Measurements from ENCODE around the gene MT1M.

MT1M gene

GRCh38 chr16:56677474-56677873 lies 45.0 kb downstream of the MT1M start:
- no peaks in the 10 kb centered on the region for H3K27me3 ChIP-seq (ENCODE audit: insufficient read depth, low read length, poor library complexity, severe bottlenecking)
- no peak overlapping the region for H3K4me2 ChIP-seq (ENCODE audit: low read depth, low read length, poor library complexity, severe bottlenecking)
- H3K36me3 ChIP-seq (ENCODE audit: insufficient read depth, low read length): no peaks in the 10 kb centered on the region
- no peaks in the 10 kb centered on the region for H4K20me1 ChIP-seq (ENCODE audit: insufficient read depth, low read length, poor library complexity, severe bottlenecking)
- no peak overlapping the region for H3K4me3 ChIP-seq (ENCODE audit: low read length, poor library complexity, severe bottlenecking)
- no peaks in the 10 kb centered on the region for H3F3A ChIP-seq (ENCODE audit: low read depth)
- no peaks in the 10 kb centered on the region for H3K79me2 ChIP-seq (ENCODE audit: insufficient read depth, low read length)
- no peak overlapping the region for H2AFZ ChIP-seq (ENCODE audit: low read length)
- TF ChIP-seq CTCF (conservative IDR thresholded peaks at IDR 0.05; ENCODE audit: low read length) (no peak), EZH2phosphoT487 (IDR thresholded peaks at IDR 0.05; ENCODE audit: borderline replicate concordance) (no peak)
- peaks cover 2% of the 10 kb centered on the region for H3K4me1 ChIP-seq (ENCODE audit: insufficient read depth, low read length, poor library complexity, severe bottlenecking)
- H3K9ac ChIP-seq (ENCODE audit: low read depth, low read length, poor library complexity, severe bottlenecking): no peak overlapping the region
- H3K9me3 ChIP-seq (ENCODE audit: insufficient read depth, low read depth, low read length): no peaks in the 10 kb centered on the region
- H3K9me2 ChIP-seq (replicated peaks; ENCODE audit: low read depth, low read length): no peaks in the 10 kb centered on the region

GRCh38 chr16:56679078-56679730 lies 46.7 kb downstream of the MT1M start:
- no peak for TF ChIP-seq EZH2phosphoT487 (IDR thresholded peaks at IDR 0.05; ENCODE audit: borderline replicate concordance)
- TF ChIP-seq CTCF (conservative IDR thresholded peaks at IDR 0.05; ENCODE audit: low read length): no peak
- no peak overlapping the region for H3K4me2 ChIP-seq (ENCODE audit: low read depth, low read length, poor library complexity, severe bottlenecking)
- H3K4me1 ChIP-seq (ENCODE audit: insufficient read depth, low read length, poor library complexity, severe bottlenecking): peaks cover 10% of the 10 kb centered on the region
- no peaks in the 10 kb centered on the region for H3K27me3 ChIP-seq (ENCODE audit: insufficient read depth, low read length, poor library complexity, severe bottlenecking)
- no peaks in the 10 kb centered on the region for H3F3A ChIP-seq (ENCODE audit: low read depth)
- H3K9ac ChIP-seq (ENCODE audit: low read depth, low read length, poor library complexity, severe bottlenecking): no peak overlapping the region
- no peak overlapping the region for H2AFZ ChIP-seq (ENCODE audit: low read length)
- H3K79me2 ChIP-seq (ENCODE audit: insufficient read depth, low read length): peaks cover 5% of the 10 kb centered on the region; the same call in 1 of the 2 replicates
- H3K9me3 ChIP-seq (ENCODE audit: insufficient read depth, low read depth, low read length): no peaks in the 10 kb centered on the region
- H3K36me3 ChIP-seq (ENCODE audit: insufficient read depth, low read length): no peaks in the 10 kb centered on the region
- no peak overlapping the region for H3K4me3 ChIP-seq (ENCODE audit: low read length, poor library complexity, severe bottlenecking)
- H3K9me2 ChIP-seq (replicated peaks; ENCODE audit: low read depth, low read length): no peaks in the 10 kb centered on the region
- no peaks in the 10 kb centered on the region for H4K20me1 ChIP-seq (ENCODE audit: insufficient read depth, low read length, poor library complexity, severe bottlenecking)

- peaks cover 10% of the 10 kb centered on the region for H3K4me1 ChIP-seq (ENCODE audit: insufficient read depth, low read length, poor library complexity, severe bottlenecking)
These were observed 47.4 kb downstream of the MT1M start for GRCh38 chr16:56679818-56680217.

More at GRCh38 chr16:56679818-56680217, 47.4 kb downstream of the MT1M start:
- no peak overlapping the region for H3K4me2 ChIP-seq (ENCODE audit: low read depth, low read length, poor library complexity, severe bottlenecking)
- no peak overlapping the region for H2AFZ ChIP-seq (ENCODE audit: low read length)
- H3F3A ChIP-seq (ENCODE audit: low read depth): no peaks in the 10 kb centered on the region
- no peaks in the 10 kb centered on the region for H4K20me1 ChIP-seq (ENCODE audit: insufficient read depth, low read length, poor library complexity, severe bottlenecking)
- no peaks in the 10 kb centered on the region for H3K9me2 ChIP-seq (replicated peaks; ENCODE audit: low read depth, low read length)
- TF ChIP-seq EZH2phosphoT487 (IDR thresholded peaks at IDR 0.05; ENCODE audit: borderline replicate concordance) (no peak), CTCF (conservative IDR thresholded peaks at IDR 0.05; ENCODE audit: low read length) (no peak)
- no peak overlapping the region for H3K4me3 ChIP-seq (ENCODE audit: low read length, poor library complexity, severe bottlenecking)
- no peaks in the 10 kb centered on the region for H3K9me3 ChIP-seq (ENCODE audit: insufficient read depth, low read depth, low read length)
- H3K36me3 ChIP-seq (ENCODE audit: insufficient read depth, low read length): no peaks in the 10 kb centered on the region
- H3K79me2 ChIP-seq (ENCODE audit: insufficient read depth, low read length): peaks cover 5% of the 10 kb centered on the region; the same call in 1 of the 2 replicates
- H3K9ac ChIP-seq (ENCODE audit: low read depth, low read length, poor library complexity, severe bottlenecking): no peak overlapping the region
- H3K27me3 ChIP-seq (ENCODE audit: insufficient read depth, low read length, poor library complexity, severe bottlenecking): no peaks in the 10 kb centered on the region

Data from Loucy (cell line).